HEK293 (cell line): ENCODE data around the gene ARMC5.

Source experiments
- CTCF ChIA-PET: fragments of 350-600 bp; formaldehyde crosslinking; extraction: SDS; loops from one replicate; lab custom pipeline; 2021; ENCODE audit warnings: antibody characterized with exemption; lab: Yijun Ruan, JAX
- POLR2A ChIA-PET: fragments of 300-600 bp; formaldehyde crosslinking; extraction: SDS; loops from one replicate; lab custom pipeline; 2020; ENCODE audit warnings: antibody characterized with exemption, inconsistent platforms; lab: Yijun Ruan, JAX
- H3K27ac ChIP-seq: fragments of 200-500 bp; sonication (Bioruptor generic); 2 replicates; pipeline ENCODE4 v1.5.1; 2014; ENCODE audit warnings: low read depth, low read length, control low read depth, inconsistent platforms; ENCODE audit errors: extremely low read depth
- H3K36me3 ChIP-seq, 2 experiments: fragments of 200-500 bp in 1 of 2; sonication (Bioruptor generic) in 1 of 2; 1 replicate in 1 of 2; 2 replicates in 1 of 2; pipeline ENCODE4 v1.5.1; 2014 to 2017; ENCODE audit warnings: inconsistent platforms in 2 of 2, low read length in 2 of 2; ENCODE audit not compliant: control insufficient read depth in 2 of 2, insufficient read depth in 1 of 2
- H3K4me1 ChIP-seq: fragments of 200-500 bp; sonication (Bioruptor generic); 2 replicates; pipeline ENCODE4 v1.5.1; 2014; ENCODE audit warnings: mild to moderate bottlenecking, low read length, inconsistent platforms; ENCODE audit not compliant: control insufficient read depth, insufficient read depth
- H3K4me3 ChIP-seq: 2 replicates; pipeline ENCODE4 v1.5.1; 2011; ENCODE audit warnings: low read depth, mild to moderate bottlenecking, control low read depth, low read length, moderate library complexity
- H3K9me3 ChIP-seq: fragments of 200-500 bp; sonication (Bioruptor generic); 2 replicates; pipeline ENCODE4 v1.5.1; 2014; ENCODE audit warnings: low read depth, low read length, inconsistent platforms; ENCODE audit not compliant: control insufficient read depth, insufficient read depth
- GLI2 ChIP-seq: fragments of 450-650 bp; formaldehyde crosslinking; IDR thresholded peaks from 2 replicates; pipeline ENCODE4; 2017; ENCODE audit warnings: missing biosample characterization, missing genetic modification characterization, low read depth, borderline replicate concordance
- HOXC10 ChIP-seq: sonication (generic); formaldehyde crosslinking; IDR thresholded peaks from 2 replicates; pipeline ENCODE4 v1.8.1; 2023; ENCODE audit warnings: mild to moderate bottlenecking, missing genetic modification reagents
- KLF9 ChIP-seq: fragments of 450-650 bp; formaldehyde crosslinking; IDR thresholded peaks from 2 replicates; pipeline ENCODE4 v1.5.1; 2016; ENCODE audit warnings: missing biosample characterization, missing genetic modification characterization, low read depth
- REPIN1 ChIP-seq: fragments of 450-650 bp; formaldehyde crosslinking; IDR thresholded peaks from 2 replicates; pipeline ENCODE4 v1.5.1; 2017; ENCODE audit warnings: missing biosample characterization, missing genetic modification characterization, low read depth
- SCRT2 ChIP-seq: fragments of 450-650 bp; formaldehyde crosslinking; IDR thresholded peaks from 2 replicates; pipeline ENCODE4 v1.5.1; 2016; ENCODE audit warnings: missing biosample characterization, missing genetic modification characterization
- SP7 ChIP-seq: fragments of 450-650 bp; formaldehyde crosslinking; IDR thresholded peaks from 2 replicates; pipeline ENCODE4 v1.5.1; 2016; ENCODE audit warnings: missing biosample characterization, missing genetic modification characterization
- WT1 ChIP-seq: fragments of 450-650 bp; formaldehyde crosslinking; IDR thresholded peaks from 2 replicates; pipeline ENCODE4 v1.5.1; 2016; ENCODE audit warnings: missing biosample characterization, missing genetic modification characterization
- ZBTB17 ChIP-seq: fragments of 450-650 bp; formaldehyde crosslinking; IDR thresholded peaks from 2 replicates; pipeline ENCODE4 v1.5.1; 2016; ENCODE audit warnings: missing biosample characterization, missing genetic modification characterization
- ZBTB20 ChIP-seq: fragments of 450-650 bp; formaldehyde crosslinking; IDR thresholded peaks from 2 replicates; pipeline ENCODE4 v1.5.1; 2016; ENCODE audit warnings: missing biosample characterization, missing genetic modification characterization
- ZBTB48 ChIP-seq: fragments of 450-650 bp; formaldehyde crosslinking; IDR thresholded peaks from 2 replicates; pipeline ENCODE4 v1.5.1; 2016; ENCODE audit warnings: missing biosample characterization, missing genetic modification characterization
- ZBTB7A ChIP-seq: fragments of 450-650 bp; formaldehyde crosslinking; IDR thresholded peaks from 2 replicates; pipeline ENCODE4 v1.5.1; 2016; ENCODE audit warnings: low read depth, missing biosample characterization, missing genetic modification characterization
- ZNF121 ChIP-seq: fragments of 450-650 bp; formaldehyde crosslinking; IDR thresholded peaks from 2 replicates; pipeline ENCODE4 v1.5.1; 2016; ENCODE audit warnings: missing biosample characterization, missing genetic modification characterization
- ZNF138 ChIP-seq: fragments of 450-650 bp; formaldehyde crosslinking; IDR thresholded peaks from 2 replicates; pipeline ENCODE4 v1.5.1; 2016; ENCODE audit warnings: missing biosample characterization, missing genetic modification characterization, borderline replicate concordance
- ZNF2 ChIP-seq: fragments of 450-650 bp; formaldehyde crosslinking; IDR thresholded peaks from 2 replicates; pipeline ENCODE4 v1.5.1; 2016; ENCODE audit warnings: missing biosample characterization, missing genetic modification characterization
- ZNF24 ChIP-seq: fragments of 450-650 bp; formaldehyde crosslinking; IDR thresholded peaks from 2 replicates; pipeline ENCODE4 v1.5.1; 2016; ENCODE audit warnings: missing biosample characterization, missing genetic modification characterization
- ZNF266 ChIP-seq: fragments of 450-650 bp; formaldehyde crosslinking; IDR thresholded peaks from 2 replicates; pipeline ENCODE4 v1.5.1; 2016; ENCODE audit warnings: missing biosample characterization, missing genetic modification characterization, low read depth
- ZNF335 ChIP-seq: fragments of 450-650 bp; formaldehyde crosslinking; conservative IDR thresholded peaks from 2 replicates; pipeline ENCODE4 v1.5.1; 2016; ENCODE audit warnings: missing biosample characterization, missing genetic modification characterization
- ZNF426 ChIP-seq: fragments of 450-650 bp; formaldehyde crosslinking; IDR thresholded peaks from 2 replicates; pipeline ENCODE4 v1.5.1; 2017; ENCODE audit warnings: missing biosample characterization, missing genetic modification characterization, mild to moderate bottlenecking, inconsistent platforms, moderate library complexity
- ZNF433 ChIP-seq: fragments of 450-650 bp; formaldehyde crosslinking; IDR thresholded peaks from 2 replicates; pipeline ENCODE4 v1.5.1; 2016; ENCODE audit warnings: missing biosample characterization, missing genetic modification characterization, low read depth
- ZNF560 ChIP-seq: fragments of 450-650 bp; formaldehyde crosslinking; IDR thresholded peaks from 2 replicates; pipeline ENCODE4 v1.5.1; 2017; ENCODE audit warnings: missing biosample characterization, missing genetic modification characterization, borderline replicate concordance
- ZNF596 ChIP-seq: fragments of 450-650 bp; IDR thresholded peaks from 2 replicates; pipeline ENCODE4 v1.5.0; 2018; ENCODE audit warnings: missing biosample characterization, mild to moderate bottlenecking, missing genetic modification characterization, moderate library complexity
- ZNF600 ChIP-seq: fragments of 450-650 bp; formaldehyde crosslinking; IDR thresholded peaks from 2 replicates; pipeline ENCODE4 v1.5.1; 2016; ENCODE audit warnings: missing biosample characterization, missing genetic modification characterization
- ZNF658 ChIP-seq: fragments of 450-650 bp; formaldehyde crosslinking; IDR thresholded peaks from 2 replicates; pipeline ENCODE4; 2016; ENCODE audit warnings: missing biosample characterization, missing genetic modification characterization
- ZNF660 ChIP-seq: fragments of 450-650 bp; IDR thresholded peaks from 2 replicates; pipeline ENCODE4 v1.5.1; 2018; ENCODE audit warnings: missing biosample characterization, mild to moderate bottlenecking, missing genetic modification characterization
- ZNF670 ChIP-seq: fragments of 450-650 bp; formaldehyde crosslinking; IDR thresholded peaks from 2 replicates; pipeline ENCODE4 v1.5.1; 2016; ENCODE audit warnings: missing biosample characterization, missing genetic modification characterization, low read depth
- TF ChIP-seq, protein P1 (sequence below): fragments of 450-650 bp; formaldehyde crosslinking; IDR thresholded peaks from 2 replicates; pipeline ENCODE4 v1.5.1; 2016; ENCODE audit warnings: missing biosample characterization, missing genetic modification characterization
- TF ChIP-seq, protein P2 (sequence below): fragments of 450-650 bp; formaldehyde crosslinking; IDR thresholded peaks from 2 replicates; pipeline ENCODE4 v1.5.1; 2016; ENCODE audit warnings: missing biosample characterization, missing genetic modification characterization
- TF ChIP-seq, protein P3 (sequence below): fragments of 450-650 bp; formaldehyde crosslinking; IDR thresholded peaks from 2 replicates; pipeline ENCODE4 v1.5.1; 2017; ENCODE audit warnings: missing biosample characterization, missing genetic modification characterization
- TF ChIP-seq, protein P4 (sequence below): fragments of 450-650 bp; formaldehyde crosslinking; IDR thresholded peaks from 2 replicates; pipeline ENCODE4 v1.5.1; 2016; ENCODE audit warnings: missing biosample characterization, missing genetic modification characterization
- TF ChIP-seq, protein P5 (sequence below): fragments of 450-650 bp; formaldehyde crosslinking; IDR thresholded peaks from 2 replicates; pipeline ENCODE4 v1.5.1; 2016; ENCODE audit warnings: missing biosample characterization, missing genetic modification characterization

Gene ARMC5

DNA sequence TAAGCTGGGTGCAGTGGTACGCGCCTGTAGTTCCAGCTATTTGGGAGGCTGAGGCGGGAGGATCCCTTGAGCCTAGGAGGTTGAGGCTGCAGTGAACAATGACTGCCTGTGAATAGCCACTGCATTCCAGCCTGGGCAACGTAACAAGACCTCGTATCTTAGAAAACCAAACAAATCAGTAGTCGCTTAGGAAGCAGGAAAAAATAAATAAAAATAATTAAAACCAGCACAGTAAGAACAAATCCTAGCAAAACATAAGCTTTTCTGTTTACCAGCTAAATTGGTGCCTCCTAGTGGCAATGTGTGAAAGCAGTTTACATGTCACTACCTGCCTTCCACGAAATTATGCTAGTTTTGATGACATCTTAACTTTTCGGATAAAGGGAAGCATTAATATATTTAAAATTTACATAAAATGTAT lies 1.3 kb downstream of the ARMC5 start (continued):
- TF ChIP-seq, protein P1, sequence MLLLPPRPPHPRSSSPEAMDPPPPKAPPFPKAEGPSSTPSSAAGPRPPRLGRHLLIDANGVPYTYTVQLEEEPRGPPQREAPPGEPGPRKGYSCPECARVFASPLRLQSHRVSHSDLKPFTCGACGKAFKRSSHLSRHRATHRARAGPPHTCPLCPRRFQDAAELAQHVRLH (tag by site-specific recombination): no peak
- TF ChIP-seq ZNF138 (no peak), ZBTB17 (tag by site-specific recombination) (no peak), WT1 (tag by site-specific recombination) (no peak), ZNF335 (0 out of 2 replicates have a peak, but pooled peaks have one; percentile 44), SCRT2 (no peak), KLF9 (tag by site-specific recombination) (no peak), ZNF24 (tag by site-specific recombination) (no peak), ZBTB20 (tag by site-specific recombination) (no peak), ZNF660 (tag by site-specific recombination) (peak; percentile 36; the same call in 1 of the 2 replicates), ZNF2 (tag by site-specific recombination) (no peak), ZNF670 (tag by site-specific recombination) (no peak), ZNF266 (tag by site-specific recombination) (no peak), ZBTB48 (tag by site-specific recombination) (no peak), ZBTB7A (no peak)
- TF ChIP-seq, protein P2, sequence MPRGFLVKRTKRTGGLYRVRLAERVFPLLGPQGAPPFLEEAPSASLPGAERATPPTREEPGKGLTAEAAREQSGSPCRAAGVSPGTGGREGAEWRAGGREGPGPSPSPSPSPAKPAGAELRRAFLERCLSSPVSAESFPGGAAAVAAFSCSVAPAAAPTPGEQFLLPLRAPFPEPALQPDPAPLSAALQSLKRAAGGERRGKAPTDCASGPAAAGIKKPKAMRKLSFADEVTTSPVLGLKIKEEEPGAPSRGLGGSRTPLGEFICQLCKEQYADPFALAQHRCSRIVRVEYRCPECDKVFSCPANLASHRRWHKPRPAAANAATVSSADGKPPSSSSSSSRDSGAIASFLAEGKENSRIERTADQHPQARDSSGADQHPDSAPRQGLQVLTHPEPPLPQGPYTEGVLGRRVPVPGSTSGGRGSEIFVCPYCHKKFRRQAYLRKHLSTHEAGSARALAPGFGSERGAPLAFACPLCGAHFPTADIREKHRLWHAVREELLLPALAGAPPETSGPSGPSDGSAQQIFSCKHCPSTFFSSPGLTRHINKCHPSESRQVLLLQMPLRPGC (tag by site-specific recombination): no peak
- TF ChIP-seq, protein P3, sequence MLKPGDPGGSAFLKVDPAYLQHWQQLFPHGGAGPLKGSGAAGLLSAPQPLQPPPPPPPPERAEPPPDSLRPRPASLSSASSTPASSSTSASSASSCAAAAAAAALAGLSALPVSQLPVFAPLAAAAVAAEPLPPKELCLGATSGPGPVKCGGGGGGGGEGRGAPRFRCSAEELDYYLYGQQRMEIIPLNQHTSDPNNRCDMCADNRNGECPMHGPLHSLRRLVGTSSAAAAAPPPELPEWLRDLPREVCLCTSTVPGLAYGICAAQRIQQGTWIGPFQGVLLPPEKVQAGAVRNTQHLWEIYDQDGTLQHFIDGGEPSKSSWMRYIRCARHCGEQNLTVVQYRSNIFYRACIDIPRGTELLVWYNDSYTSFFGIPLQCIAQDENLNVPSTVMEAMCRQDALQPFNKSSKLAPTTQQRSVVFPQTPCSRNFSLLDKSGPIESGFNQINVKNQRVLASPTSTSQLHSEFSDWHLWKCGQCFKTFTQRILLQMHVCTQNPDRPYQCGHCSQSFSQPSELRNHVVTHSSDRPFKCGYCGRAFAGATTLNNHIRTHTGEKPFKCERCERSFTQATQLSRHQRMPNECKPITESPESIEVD (tag by site-specific recombination): no peak

DNA sequence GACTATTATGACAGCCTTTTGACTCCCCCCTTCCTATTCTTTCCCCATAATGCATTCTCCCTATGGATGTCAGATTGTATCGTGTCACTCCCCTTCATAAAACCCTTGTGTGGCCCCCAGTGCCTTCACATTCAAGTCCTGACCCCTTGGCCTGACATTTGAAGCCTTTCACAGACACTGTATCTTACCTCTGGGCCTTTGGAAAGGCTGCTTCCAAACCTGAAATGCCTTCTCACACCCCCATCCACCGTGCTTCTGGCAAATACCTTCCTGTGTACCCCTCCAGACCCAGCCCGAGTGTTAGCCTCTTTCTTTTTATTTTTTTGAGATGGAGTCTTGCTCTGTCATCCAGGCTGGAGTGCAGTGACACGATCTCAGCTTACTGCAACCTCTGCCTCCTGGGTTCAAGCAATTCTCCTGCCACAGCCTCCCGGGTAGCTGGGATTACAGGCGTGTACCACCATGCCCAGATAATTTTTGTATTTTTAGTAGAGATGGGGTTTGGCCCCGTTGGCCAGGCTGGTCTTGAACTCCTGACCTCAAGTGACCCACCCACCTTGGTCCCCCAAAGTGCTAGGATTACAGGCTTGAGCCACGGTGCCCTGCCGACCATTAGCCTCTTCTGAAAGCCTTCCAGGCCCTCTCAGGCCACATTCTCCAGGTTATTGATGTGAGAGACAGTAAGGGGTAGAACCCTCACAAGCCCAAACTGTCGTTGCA lies 2.1 kb downstream of the ARMC5 start:
- Histone ChIP-seq H3K4me3 (no peak overlapping the region), H3K9me3 (no peaks in the 10 kb centered on the region), H3K4me1 (0 out of 2 replicates have a peak, but pooled peaks cover 3% of the 10 kb centered on the region), H3K27ac (no peak overlapping the region), H3K36me3 (peaks cover 0 to 54% of the 10 kb centered on the region in 2 experiments; a peak in 2 of 3 replicates)
- CTCF ChIA-PET: interaction anchor here (0.8 to 2.4 kb wide), 15 partner anchors 7 to 508 kb away, joined by 3 to 13 read pairs (median 5); partner anchors contain the start of genes SLC5A2 and ZNF843
- POLR2A ChIA-PET: interaction anchor here (0.9 to 2.0 kb wide), 4 partner anchors 11 to 387 kb away, joined by 3 to 10 read pairs (median 4); partner anchors contain the start of genes KAT8, RUSF1, TGFB1I1 and ZNF646
- TF ChIP-seq ZNF2 (tag by site-specific recombination) (no peak), ZNF433 (no peak), GLI2 (tag by site-specific recombination) (no peak), ZNF658 (no peak), ZNF426 (tag by site-specific recombination) (no peak), ZNF600 (tag by site-specific recombination) (no peak), ZNF560 (no peak), HOXC10 (CRISPR knock-in tag) (no peak), ZNF596 (tag by site-specific recombination) (no peak), SP7 (tag by site-specific recombination) (no peak), ZNF121 (tag by site-specific recombination) (no peak), REPIN1 (tag by site-specific recombination) (no peak)
- TF ChIP-seq, protein P4, sequence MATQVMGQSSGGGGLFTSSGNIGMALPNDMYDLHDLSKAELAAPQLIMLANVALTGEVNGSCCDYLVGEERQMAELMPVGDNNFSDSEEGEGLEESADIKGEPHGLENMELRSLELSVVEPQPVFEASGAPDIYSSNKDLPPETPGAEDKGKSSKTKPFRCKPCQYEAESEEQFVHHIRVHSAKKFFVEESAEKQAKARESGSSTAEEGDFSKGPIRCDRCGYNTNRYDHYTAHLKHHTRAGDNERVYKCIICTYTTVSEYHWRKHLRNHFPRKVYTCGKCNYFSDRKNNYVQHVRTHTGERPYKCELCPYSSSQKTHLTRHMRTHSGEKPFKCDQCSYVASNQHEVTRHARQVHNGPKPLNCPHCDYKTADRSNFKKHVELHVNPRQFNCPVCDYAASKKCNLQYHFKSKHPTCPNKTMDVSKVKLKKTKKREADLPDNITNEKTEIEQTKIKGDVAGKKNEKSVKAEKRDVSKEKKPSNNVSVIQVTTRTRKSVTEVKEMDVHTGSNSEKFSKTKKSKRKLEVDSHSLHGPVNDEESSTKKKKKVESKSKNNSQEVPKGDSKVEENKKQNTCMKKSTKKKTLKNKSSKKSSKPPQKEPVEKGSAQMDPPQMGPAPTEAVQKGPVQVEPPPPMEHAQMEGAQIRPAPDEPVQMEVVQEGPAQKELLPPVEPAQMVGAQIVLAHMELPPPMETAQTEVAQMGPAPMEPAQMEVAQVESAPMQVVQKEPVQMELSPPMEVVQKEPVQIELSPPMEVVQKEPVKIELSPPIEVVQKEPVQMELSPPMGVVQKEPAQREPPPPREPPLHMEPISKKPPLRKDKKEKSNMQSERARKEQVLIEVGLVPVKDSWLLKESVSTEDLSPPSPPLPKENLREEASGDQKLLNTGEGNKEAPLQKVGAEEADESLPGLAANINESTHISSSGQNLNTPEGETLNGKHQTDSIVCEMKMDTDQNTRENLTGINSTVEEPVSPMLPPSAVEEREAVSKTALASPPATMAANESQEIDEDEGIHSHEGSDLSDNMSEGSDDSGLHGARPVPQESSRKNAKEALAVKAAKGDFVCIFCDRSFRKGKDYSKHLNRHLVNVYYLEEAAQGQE (tag by site-specific recombination): no peak
- TF ChIP-seq, protein P5, sequence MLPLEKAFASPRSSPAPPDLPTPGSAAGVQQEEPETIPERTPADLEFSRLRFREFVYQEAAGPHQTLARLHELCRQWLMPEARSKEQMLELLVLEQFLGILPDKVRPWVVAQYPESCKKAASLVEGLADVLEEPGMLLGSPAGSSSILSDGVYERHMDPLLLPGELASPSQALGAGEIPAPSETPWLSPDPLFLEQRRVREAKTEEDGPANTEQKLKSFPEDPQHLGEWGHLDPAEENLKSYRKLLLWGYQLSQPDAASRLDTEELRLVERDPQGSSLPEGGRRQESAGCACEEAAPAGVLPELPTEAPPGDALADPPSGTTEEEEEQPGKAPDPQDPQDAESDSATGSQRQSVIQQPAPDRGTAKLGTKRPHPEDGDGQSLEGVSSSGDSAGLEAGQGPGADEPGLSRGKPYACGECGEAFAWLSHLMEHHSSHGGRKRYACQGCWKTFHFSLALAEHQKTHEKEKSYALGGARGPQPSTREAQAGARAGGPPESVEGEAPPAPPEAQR (tag by site-specific recombination): no peak
